ENCODE results near the gene TLE2.

- TF ChIP-seq MAZ (IDR thresholded peaks at IDR 0.05; ENCODE audit: borderline replicate concordance, low read depth, low read length) = no peak
- no peak for TF ChIP-seq SREBF2 (IDR thresholded peaks at IDR 0.05)
- TF ChIP-seq, protein P1, sequence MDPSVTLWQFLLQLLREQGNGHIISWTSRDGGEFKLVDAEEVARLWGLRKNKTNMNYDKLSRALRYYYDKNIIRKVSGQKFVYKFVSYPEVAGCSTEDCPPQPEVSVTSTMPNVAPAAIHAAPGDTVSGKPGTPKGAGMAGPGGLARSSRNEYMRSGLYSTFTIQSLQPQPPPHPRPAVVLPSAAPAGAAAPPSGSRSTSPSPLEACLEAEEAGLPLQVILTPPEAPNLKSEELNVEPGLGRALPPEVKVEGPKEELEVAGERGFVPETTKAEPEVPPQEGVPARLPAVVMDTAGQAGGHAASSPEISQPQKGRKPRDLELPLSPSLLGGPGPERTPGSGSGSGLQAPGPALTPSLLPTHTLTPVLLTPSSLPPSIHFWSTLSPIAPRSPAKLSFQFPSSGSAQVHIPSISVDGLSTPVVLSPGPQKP (IDR thresholded peaks at IDR 0.05; ENCODE audit: low read depth, low read length) = no peak
- TF ChIP-seq, protein P2, sequence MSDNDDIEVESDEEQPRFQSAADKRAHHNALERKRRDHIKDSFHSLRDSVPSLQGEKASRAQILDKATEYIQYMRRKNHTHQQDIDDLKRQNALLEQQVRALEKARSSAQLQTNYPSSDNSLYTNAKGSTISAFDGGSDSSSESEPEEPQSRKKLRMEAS (IDR thresholded peaks at IDR 0.05) = no peak
- no peak for TF ChIP-seq CTCF (IDR thresholded peaks at IDR 0.05)
- no peak for TF ChIP-seq PHF8 (IDR thresholded peaks at IDR 0.05; ENCODE audit: borderline replicate concordance, low read depth)
- no peak for TF ChIP-seq EP300 (IDR thresholded peaks at IDR 0.05)
- no peak for TF ChIP-seq POLR2A (IDR thresholded peaks at IDR 0.05; ENCODE audit: low read length)
- TF ChIP-seq, protein P3, sequence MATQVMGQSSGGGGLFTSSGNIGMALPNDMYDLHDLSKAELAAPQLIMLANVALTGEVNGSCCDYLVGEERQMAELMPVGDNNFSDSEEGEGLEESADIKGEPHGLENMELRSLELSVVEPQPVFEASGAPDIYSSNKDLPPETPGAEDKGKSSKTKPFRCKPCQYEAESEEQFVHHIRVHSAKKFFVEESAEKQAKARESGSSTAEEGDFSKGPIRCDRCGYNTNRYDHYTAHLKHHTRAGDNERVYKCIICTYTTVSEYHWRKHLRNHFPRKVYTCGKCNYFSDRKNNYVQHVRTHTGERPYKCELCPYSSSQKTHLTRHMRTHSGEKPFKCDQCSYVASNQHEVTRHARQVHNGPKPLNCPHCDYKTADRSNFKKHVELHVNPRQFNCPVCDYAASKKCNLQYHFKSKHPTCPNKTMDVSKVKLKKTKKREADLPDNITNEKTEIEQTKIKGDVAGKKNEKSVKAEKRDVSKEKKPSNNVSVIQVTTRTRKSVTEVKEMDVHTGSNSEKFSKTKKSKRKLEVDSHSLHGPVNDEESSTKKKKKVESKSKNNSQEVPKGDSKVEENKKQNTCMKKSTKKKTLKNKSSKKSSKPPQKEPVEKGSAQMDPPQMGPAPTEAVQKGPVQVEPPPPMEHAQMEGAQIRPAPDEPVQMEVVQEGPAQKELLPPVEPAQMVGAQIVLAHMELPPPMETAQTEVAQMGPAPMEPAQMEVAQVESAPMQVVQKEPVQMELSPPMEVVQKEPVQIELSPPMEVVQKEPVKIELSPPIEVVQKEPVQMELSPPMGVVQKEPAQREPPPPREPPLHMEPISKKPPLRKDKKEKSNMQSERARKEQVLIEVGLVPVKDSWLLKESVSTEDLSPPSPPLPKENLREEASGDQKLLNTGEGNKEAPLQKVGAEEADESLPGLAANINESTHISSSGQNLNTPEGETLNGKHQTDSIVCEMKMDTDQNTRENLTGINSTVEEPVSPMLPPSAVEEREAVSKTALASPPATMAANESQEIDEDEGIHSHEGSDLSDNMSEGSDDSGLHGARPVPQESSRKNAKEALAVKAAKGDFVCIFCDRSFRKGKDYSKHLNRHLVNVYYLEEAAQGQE (IDR thresholded peaks at IDR 0.05) = no peak
- TF ChIP-seq, protein P4, sequence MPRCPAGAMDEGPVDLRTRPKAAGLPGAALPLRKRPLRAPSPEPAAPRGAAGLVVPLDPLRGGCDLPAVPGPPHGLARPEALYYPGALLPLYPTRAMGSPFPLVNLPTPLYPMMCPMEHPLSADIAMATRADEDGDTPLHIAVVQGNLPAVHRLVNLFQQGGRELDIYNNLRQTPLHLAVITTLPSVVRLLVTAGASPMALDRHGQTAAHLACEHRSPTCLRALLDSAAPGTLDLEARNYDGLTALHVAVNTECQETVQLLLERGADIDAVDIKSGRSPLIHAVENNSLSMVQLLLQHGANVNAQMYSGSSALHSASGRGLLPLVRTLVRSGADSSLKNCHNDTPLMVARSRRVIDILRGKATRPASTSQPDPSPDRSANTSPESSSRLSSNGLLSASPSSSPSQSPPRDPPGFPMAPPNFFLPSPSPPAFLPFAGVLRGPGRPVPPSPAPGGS (IDR thresholded peaks at IDR 0.05) = no peak
- TF ChIP-seq RFX5 (IDR thresholded peaks at IDR 0.05) = no peak
Observed at GRCh38 chr19:2982983-2983350, 46.1 kb downstream of the TLE2 start.

Data from A549 (cell line).